Measurements from ENCODE around the gene AKAP6. TPM values are rescaled to one million over a fixed set of nuclear protein-coding genes. Genes with fewer than 3 reads are reported as not detected.

The AKAP6 gene
- total and polyA plus RNA-seq, 10 of the 15 experiments (the other 5 are each of a cell fraction or from before 2014, with no cell fraction given), result 0.35 to 5.9 (median 2.2) TPM

DNA sequence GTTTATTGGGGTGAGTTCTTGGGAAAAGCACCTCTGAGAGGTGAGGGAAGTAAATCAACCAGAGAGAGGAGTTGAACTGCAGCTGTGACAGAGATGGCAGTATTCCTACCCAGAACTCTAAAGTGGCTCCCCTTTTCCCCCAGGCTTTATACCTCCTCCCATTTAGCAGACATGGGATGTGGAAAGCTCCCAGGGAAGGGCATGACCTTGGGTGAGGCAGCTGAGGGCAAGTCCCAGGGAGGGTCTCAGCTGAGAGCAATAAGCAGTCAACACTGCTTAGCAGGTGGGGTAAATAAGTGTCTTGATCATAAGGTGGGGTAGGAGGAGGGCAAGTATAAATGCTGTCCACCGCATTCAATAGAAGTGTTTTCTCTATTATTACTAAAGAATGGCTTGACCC lies 143.0 kb downstream of the AKAP6 start (continued):
- TF ChIP-seq, protein P1, sequence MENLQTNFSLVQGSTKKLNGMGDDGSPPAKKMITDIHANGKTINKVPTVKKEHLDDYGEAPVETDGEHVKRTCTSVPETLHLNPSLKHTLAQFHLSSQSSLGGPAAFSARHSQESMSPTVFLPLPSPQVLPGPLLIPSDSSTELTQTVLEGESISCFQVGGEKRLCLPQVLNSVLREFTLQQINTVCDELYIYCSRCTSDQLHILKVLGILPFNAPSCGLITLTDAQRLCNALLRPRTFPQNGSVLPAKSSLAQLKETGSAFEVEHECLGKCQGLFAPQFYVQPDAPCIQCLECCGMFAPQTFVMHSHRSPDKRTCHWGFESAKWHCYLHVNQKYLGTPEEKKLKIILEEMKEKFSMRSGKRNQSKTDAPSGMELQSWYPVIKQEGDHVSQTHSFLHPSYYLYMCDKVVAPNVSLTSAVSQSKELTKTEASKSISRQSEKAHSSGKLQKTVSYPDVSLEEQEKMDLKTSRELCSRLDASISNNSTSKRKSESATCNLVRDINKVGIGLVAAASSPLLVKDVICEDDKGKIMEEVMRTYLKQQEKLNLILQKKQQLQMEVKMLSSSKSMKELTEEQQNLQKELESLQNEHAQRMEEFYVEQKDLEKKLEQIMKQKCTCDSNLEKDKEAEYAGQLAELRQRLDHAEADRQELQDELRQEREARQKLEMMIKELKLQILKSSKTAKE (IDR thresholded peaks at IDR 0.05; ENCODE audit: low read depth, poor library complexity, severe bottlenecking), result no peak
- TF ChIP-seq NFIC (IDR thresholded peaks at IDR 0.05; ENCODE audit: low read depth, low read length), result no peak
- TF ChIP-seq RCOR1 (conservative IDR thresholded peaks at IDR 0.05; ENCODE audit: low read depth, low read length), result no peak
- no peak for TF ChIP-seq TCF12 (IDR thresholded peaks at IDR 0.05; ENCODE audit: low read depth, low read length)

DNA sequence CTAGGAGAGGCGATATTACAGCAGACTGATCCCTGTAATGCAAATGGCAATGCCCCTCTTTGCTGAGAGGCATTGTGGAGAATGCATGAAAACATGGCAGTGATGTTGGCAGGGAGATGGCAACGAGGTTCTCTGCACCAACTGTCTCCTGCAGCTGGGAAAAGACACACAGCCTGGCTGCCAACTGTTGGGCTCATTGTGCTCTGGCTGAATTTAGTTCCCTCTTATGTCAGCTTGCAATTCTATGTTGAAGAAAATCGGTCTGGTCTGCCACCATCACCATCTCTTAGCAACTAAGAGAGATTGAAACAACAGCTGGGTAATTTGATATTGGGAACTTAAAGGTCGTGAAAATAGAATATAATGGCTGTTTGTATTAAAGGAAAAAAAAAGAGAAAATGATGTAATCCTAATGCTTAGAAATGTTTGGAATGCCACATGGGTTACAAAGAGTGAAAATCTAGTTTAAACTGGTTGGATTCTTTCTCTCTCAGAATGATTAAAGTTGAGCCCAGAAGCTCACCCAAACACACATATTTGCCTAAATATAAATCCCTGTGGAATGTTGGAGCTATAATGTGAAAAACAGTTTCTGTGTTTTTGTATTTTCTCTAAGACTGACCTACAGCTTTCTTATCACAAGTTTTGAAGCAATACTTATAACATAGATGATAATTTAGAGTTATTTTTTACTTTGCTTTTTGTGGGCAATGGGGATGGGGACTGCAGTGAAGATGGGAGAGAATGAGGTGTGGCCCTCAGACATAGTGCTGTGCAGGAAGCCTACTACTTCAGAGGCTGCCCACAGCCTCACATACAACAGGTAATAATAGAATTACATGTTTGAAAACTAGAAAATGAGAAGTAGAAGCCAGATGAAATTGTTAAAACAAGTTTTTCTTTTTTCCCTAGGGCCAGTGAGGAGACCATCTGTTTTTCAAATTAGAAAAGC lies 143.7 kb downstream of the AKAP6 start:
- FAIRE-seq (no peak), DNase-seq (ENCODE audit: low read depth, low spot score) (no peak), ATAC-seq (no peak)
- no peaks in the 10 kb centered on the region for H3K4me1 ChIP-seq (ENCODE audit: control insufficient read depth, insufficient read depth, low read length)
- no peak overlapping the region for H3K27ac ChIP-seq (ENCODE audit: control insufficient read depth, insufficient read depth)
- H3K36me3 ChIP-seq (ENCODE audit: control insufficient read depth in 2 of 2, insufficient read depth in 2 of 2, low read length in 1 of 2), result no peaks in the 10 kb centered on the region
- no peaks in the 10 kb centered on the region for H3K9me3 ChIP-seq (replicated peaks; ENCODE audit: control insufficient read depth, insufficient read depth, low read length)
- CTCF ChIA-PET, result interaction anchor here (1.6 kb wide), 1 partner anchor 963 kb away, joined by 3 read pairs; no protein-coding TSS in a partner anchor
- intact Hi-C loops (cut with micrococcal nuclease; ENCODE audit: unreplicated experiment), result loop anchor here (10.0 kb wide), 1 partner anchor 398 kb away; the partner anchor contains the start of gene ARHGAP5
- POLR2A ChIA-PET, result no interaction called here
- BruUV-seq (replicated peaks), result no TSS peak
- no peak overlapping the region for H3K4me2 ChIP-seq (ENCODE audit: control insufficient read depth, insufficient read depth)
- no peak overlapping the region for H3K9ac ChIP-seq (ENCODE audit: control insufficient read depth, insufficient read depth, low read length)
- RAD21 ChIA-PET (ENCODE audit: unreplicated experiment), result no interaction called here
- no peaks in the 10 kb centered on the region for H3K79me2 ChIP-seq (ENCODE audit: control insufficient read depth, insufficient read depth, low read length)
- WGBS (ENCODE audit: insufficient coverage, insufficient replicate concordance, low lambda C conversion rate, missing lambda C conversion rate), result 0% methylated on average over 4 of the region's 4 CpGs
- no peak overlapping the region for H3K4me3 ChIP-seq
- no peak overlapping the region for H2AFZ ChIP-seq (ENCODE audit: control insufficient read depth, low read depth, low read length)
- H4K20me1 ChIP-seq (ENCODE audit: control insufficient read depth, insufficient read depth), result no peaks in the 10 kb centered on the region
- in situ Hi-C loops (cut with MboI), result loop anchor here (10.0 to 25.0 kb wide), 2 partner anchors 408 to 960 kb away; no protein-coding TSS in a partner anchor
- SMC1A ChIA-PET (ENCODE audit: uncharacterized antibody, unreplicated experiment), result interaction anchor here (1.0 kb wide), 1 partner anchor 218 kb away, joined by 4 read pairs; no protein-coding TSS in a partner anchor
- no peaks in the 10 kb centered on the region for H3K27me3 ChIP-seq (replicated peaks in 1 of 2; ENCODE audit: control insufficient read depth in 2 of 2, insufficient read depth in 2 of 2, low read length in 1 of 2)
- TF ChIP-seq SREBF2 (IDR thresholded peaks at IDR 0.05; ENCODE audit: low read length) (no peak), SIN3A (IDR thresholded peaks at IDR 0.05; ENCODE audit: low read depth, low read length) (no peak), MTA2 (IDR thresholded peaks at IDR 0.05; ENCODE audit: low read depth) (no peak), KDM1A (IDR thresholded peaks at IDR 0.05; ENCODE audit: borderline replicate concordance) (no peak), MYB (IDR thresholded peaks at IDR 0.05; ENCODE audit: borderline replicate concordance, low read depth, low read length) (no peak), RB1 (IDR thresholded peaks at IDR 0.05; ENCODE audit: borderline replicate concordance) (no peak), RFX5 (IDR thresholded peaks at IDR 0.05; ENCODE audit: low read depth, low read length) (no peak), RUNX3 (IDR thresholded peaks at IDR 0.05; ENCODE audit: low read length) (no peak)
- TF ChIP-seq, protein P2, sequence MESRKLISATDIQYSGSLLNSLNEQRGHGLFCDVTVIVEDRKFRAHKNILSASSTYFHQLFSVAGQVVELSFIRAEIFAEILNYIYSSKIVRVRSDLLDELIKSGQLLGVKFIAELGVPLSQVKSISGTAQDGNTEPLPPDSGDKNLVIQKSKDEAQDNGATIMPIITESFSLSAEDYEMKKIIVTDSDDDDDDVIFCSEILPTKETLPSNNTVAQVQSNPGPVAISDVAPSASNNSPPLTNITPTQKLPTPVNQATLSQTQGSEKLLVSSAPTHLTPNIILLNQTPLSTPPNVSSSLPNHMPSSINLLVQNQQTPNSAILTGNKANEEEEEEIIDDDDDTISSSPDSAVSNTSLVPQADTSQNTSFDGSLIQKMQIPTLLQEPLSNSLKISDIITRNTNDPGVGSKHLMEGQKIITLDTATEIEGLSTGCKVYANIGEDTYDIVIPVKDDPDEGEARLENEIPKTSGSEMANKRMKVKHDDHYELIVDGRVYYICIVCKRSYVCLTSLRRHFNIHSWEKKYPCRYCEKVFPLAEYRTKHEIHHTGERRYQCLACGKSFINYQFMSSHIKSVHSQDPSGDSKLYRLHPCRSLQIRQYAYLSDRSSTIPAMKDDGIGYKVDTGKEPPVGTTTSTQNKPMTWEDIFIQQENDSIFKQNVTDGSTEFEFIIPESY (IDR thresholded peaks at IDR 0.05), result no peak
- TF ChIP-seq, protein P3, sequence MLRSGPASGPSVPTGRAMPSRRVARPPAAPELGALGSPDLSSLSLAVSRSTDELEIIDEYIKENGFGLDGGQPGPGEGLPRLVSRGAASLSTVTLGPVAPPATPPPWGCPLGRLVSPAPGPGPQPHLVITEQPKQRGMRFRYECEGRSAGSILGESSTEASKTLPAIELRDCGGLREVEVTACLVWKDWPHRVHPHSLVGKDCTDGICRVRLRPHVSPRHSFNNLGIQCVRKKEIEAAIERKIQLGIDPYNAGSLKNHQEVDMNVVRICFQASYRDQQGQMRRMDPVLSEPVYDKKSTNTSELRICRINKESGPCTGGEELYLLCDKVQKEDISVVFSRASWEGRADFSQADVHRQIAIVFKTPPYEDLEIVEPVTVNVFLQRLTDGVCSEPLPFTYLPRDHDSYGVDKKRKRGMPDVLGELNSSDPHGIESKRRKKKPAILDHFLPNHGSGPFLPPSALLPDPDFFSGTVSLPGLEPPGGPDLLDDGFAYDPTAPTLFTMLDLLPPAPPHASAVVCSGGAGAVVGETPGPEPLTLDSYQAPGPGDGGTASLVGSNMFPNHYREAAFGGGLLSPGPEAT (IDR thresholded peaks at IDR 0.05; ENCODE audit: low read depth), result no peak
- TF ChIP-seq, protein P4, sequence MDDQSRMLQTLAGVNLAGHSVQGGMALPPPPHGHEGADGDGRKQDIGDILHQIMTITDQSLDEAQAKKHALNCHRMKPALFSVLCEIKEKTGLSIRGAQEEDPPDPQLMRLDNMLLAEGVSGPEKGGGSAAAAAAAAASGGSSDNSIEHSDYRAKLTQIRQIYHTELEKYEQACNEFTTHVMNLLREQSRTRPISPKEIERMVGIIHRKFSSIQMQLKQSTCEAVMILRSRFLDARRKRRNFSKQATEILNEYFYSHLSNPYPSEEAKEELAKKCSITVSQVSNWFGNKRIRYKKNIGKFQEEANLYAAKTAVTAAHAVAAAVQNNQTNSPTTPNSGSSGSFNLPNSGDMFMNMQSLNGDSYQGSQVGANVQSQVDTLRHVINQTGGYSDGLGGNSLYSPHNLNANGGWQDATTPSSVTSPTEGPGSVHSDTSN (IDR thresholded peaks at IDR 0.05; ENCODE audit: insufficient replicate concordance, low read depth, low read length), result no peak
